ENCODE results near the gene MAD2L2. TPM values are rescaled to one million over a fixed set of nuclear protein-coding genes. Genes with fewer than 3 reads are reported as not detected.

MAD2L2 gene
- total RNA-seq, 4 donors from 2014 or later: 5.2 to 11.4 (median 7.1) TPM

- TF ChIP-seq CTCF (IDR thresholded peaks at IDR 0.05) (no peak), POLR2AphosphoS5 (IDR thresholded peaks at IDR 0.05) (no peak), EP300 (IDR thresholded peaks at IDR 0.05; ENCODE audit: low read depth) (no peak), POLR2A (IDR thresholded peaks at IDR 0.05) (no peak)
- no peak for DNase-seq
- H3K27me3 ChIP-seq: peaks cover 36% of the 10 kb centered on the region
- H3K36me3 ChIP-seq: no peaks in the 10 kb centered on the region
- no peaks in the 10 kb centered on the region for H3K4me1 ChIP-seq
- intact Hi-C loops (cut with DNase I; ENCODE audit: low total_unique reads) (no loop called here), in situ Hi-C loops (cut with MboI; ENCODE audit: low pct_ligation_motif_present in 1 of 4, low pct_unique_long_range_greater_than_20kb in 1 of 4, low sequenced_read_pairs in 3 of 4) (no loop called here)
- no peak overlapping the region for H3K4me3 ChIP-seq
- no peak overlapping the region for H3K27ac ChIP-seq
- WGBS, 2 donors (ENCODE audit: low coverage in 1 of 2): 74 to 75% methylated on average over 8 to 15 of the region's 15 CpGs
- H3K9me3 ChIP-seq: no peaks in the 10 kb centered on the region
Measured at GRCh38 chr1:11701981-11702803, 21.2 kb upstream of the MAD2L2 start.

- 45 to 100% methylated on average over 1 to 15 of the region's 15 CpGs for WGBS, 2 donors (ENCODE audit: low coverage in 1 of 2)
- Histone ChIP-seq H3K4me1 (no peaks in the 10 kb centered on the region), H3K9me3 (no peaks in the 10 kb centered on the region), H3K27me3 (peaks cover 35% of the 10 kb centered on the region), H3K4me3 (no peak overlapping the region), H3K36me3 (no peaks in the 10 kb centered on the region), H3K27ac (no peak overlapping the region)
- intact Hi-C loops (cut with DNase I; ENCODE audit: low total_unique reads): no loop called here
- no peak for DNase-seq
- TF ChIP-seq POLR2AphosphoS5 (IDR thresholded peaks at IDR 0.05): no peak
- TF ChIP-seq CTCF (IDR thresholded peaks at IDR 0.05): no peak
- TF ChIP-seq POLR2A (IDR thresholded peaks at IDR 0.05): no peak
- TF ChIP-seq EP300 (IDR thresholded peaks at IDR 0.05; ENCODE audit: low read depth): no peak
- in situ Hi-C loops (cut with MboI; ENCODE audit: low pct_ligation_motif_present in 1 of 4, low pct_unique_long_range_greater_than_20kb in 1 of 4, low sequenced_read_pairs in 3 of 4): no loop called here
Measured at GRCh38 chr1:11701551-11701961, 20.6 kb upstream of the MAD2L2 start.

GRCh38 chr1:11700601-11701467 is 19.9 kb upstream of the MAD2L2 start:
- in situ Hi-C loops (cut with MboI; ENCODE audit: low pct_ligation_motif_present in 1 of 4, low pct_unique_long_range_greater_than_20kb in 1 of 4, low sequenced_read_pairs in 3 of 4) (no loop called here), intact Hi-C loops (cut with DNase I; ENCODE audit: low total_unique reads) (no loop called here)
- H3K9me3 ChIP-seq: no peaks in the 10 kb centered on the region
- H3K27me3 ChIP-seq: peaks cover 29% of the 10 kb centered on the region
- TF ChIP-seq EP300 (IDR thresholded peaks at IDR 0.05; ENCODE audit: low read depth) (no peak), CTCF (IDR thresholded peaks at IDR 0.05) (no peak)
- H3K36me3 ChIP-seq: no peaks in the 10 kb centered on the region
- no peak overlapping the region for H3K4me3 ChIP-seq
- no peak overlapping the region for H3K27ac ChIP-seq
- H3K4me1 ChIP-seq: no peaks in the 10 kb centered on the region
- DNase-seq: no peak
- 56 to 84% methylated on average over 8 to 34 of the region's 34 CpGs for WGBS, 2 donors (ENCODE audit: low coverage in 1 of 2)

- DNase-seq: no peak
- Histone ChIP-seq H3K27ac (no peak overlapping the region), H3K9me3 (no peaks in the 10 kb centered on the region), H3K4me1 (no peaks in the 10 kb centered on the region), H3K27me3 (peaks cover 35% of the 10 kb centered on the region), H3K36me3 (no peaks in the 10 kb centered on the region), H3K4me3 (no peak overlapping the region)
- TF ChIP-seq POLR2A (IDR thresholded peaks at IDR 0.05) (no peak), POLR2AphosphoS5 (IDR thresholded peaks at IDR 0.05) (no peak), CTCF (IDR thresholded peaks at IDR 0.05) (no peak), EP300 (IDR thresholded peaks at IDR 0.05; ENCODE audit: low read depth) (no peak)
- WGBS, 2 donors (ENCODE audit: low coverage in 1 of 2): 40 to 67% methylated on average over 1 to 5 of the region's 5 CpGs
- intact Hi-C loops (cut with DNase I; ENCODE audit: low total_unique reads) (no loop called here), in situ Hi-C loops (cut with MboI; ENCODE audit: low pct_ligation_motif_present in 1 of 4, low pct_unique_long_range_greater_than_20kb in 1 of 4, low sequenced_read_pairs in 3 of 4) (no loop called here)
Measured at GRCh38 chr1:11697893-11698210, 16.9 kb upstream of the MAD2L2 start.

Data from transverse colon (tissue), 4 donors.